ENCODE data around the gene HEXD. TPM values are rescaled to one million over a fixed set of nuclear protein-coding genes. Genes with fewer than 3 reads are reported as not detected.
"Not testable (repeated sequence)": the region's sequence is repeated elsewhere in the genome, so short reads cannot be mapped to it uniquely, and the experiment has no call there.

The HEXD gene
- polyA plus RNA-seq, 4 donors: 40.8 to 254 (median 128) TPM

GRCh38 chr17:82406131-82406671 lies 11.9 kb upstream of the HEXD start:
- Histone ChIP-seq H3K4me1 (ENCODE audit: control insufficient read depth in 3 of 3, insufficient read depth in 2 of 3, low read depth in 1 of 3, low read length in 2 of 3) (no peaks in the 10 kb centered on the region), H3K4me3 (ENCODE audit: low read depth in 1 of 3, low read length in 3 of 3) (no peak overlapping the region), H3K36me3 (ENCODE audit: control insufficient read depth in 3 of 3, insufficient read depth in 2 of 3, low read depth in 1 of 3, low read length in 3 of 3) (peaks cover 0 to 70% (median 15%) of the 10 kb centered on the region in 3 donors), H3K27ac (ENCODE audit: low read depth in 1 of 3, low read length in 2 of 3) (no peak overlapping the region), H3K9me3 (ENCODE audit: control insufficient read depth in 2 of 2, insufficient read depth in 1 of 2, low read depth in 1 of 2, low read length in 1 of 2) (no peaks in the 10 kb centered on the region), H3K27me3 (ENCODE audit: control insufficient read depth in 3 of 3, insufficient read depth in 3 of 3, low read length in 3 of 3) (no peaks in the 10 kb centered on the region)
- WGBS, 3 donors: 94 to 97% (median 95%) methylated on average over 14 of the region's 14 CpGs
- no peak for DNase-seq
- no peak for FAIRE-seq

GRCh38 chr17:82407255-82407654 lies 10.9 kb upstream of the HEXD start:
- Histone ChIP-seq H3K4me1 (ENCODE audit: control insufficient read depth in 3 of 3, insufficient read depth in 2 of 3, low read depth in 1 of 3, low read length in 2 of 3) (no peaks in the 10 kb centered on the region), H3K36me3 (ENCODE audit: control insufficient read depth in 3 of 3, insufficient read depth in 2 of 3, low read depth in 1 of 3, low read length in 3 of 3) (peaks cover 0 to 69% (median 17%) of the 10 kb centered on the region in 3 donors), H3K9me3 (ENCODE audit: control insufficient read depth in 2 of 2, insufficient read depth in 1 of 2, low read depth in 1 of 2, low read length in 1 of 2) (no peaks in the 10 kb centered on the region), H3K27ac (ENCODE audit: low read depth in 1 of 3, low read length in 2 of 3) (no peak overlapping the region), H3K27me3 (ENCODE audit: control insufficient read depth in 3 of 3, insufficient read depth in 3 of 3, low read length in 3 of 3) (no peaks in the 10 kb centered on the region), H3K4me3 (ENCODE audit: low read depth in 1 of 3, low read length in 3 of 3) (no peak overlapping the region)
- 80 to 95% (median 91%) methylated on average over 13 of the region's 13 CpGs for WGBS, 3 donors
- DNase-seq (no peak), FAIRE-seq (no peak)

GRCh38 chr17:82408288-82408937 lies 9.7 kb upstream of the HEXD start:
- Histone ChIP-seq H3K27me3 (ENCODE audit: control insufficient read depth in 3 of 3, insufficient read depth in 3 of 3, low read length in 3 of 3) (no peaks in the 10 kb centered on the region), H3K27ac (ENCODE audit: low read depth in 1 of 3, low read length in 2 of 3) (no peak overlapping the region), H3K4me1 (ENCODE audit: control insufficient read depth in 3 of 3, insufficient read depth in 2 of 3, low read depth in 1 of 3, low read length in 2 of 3) (no peaks in the 10 kb centered on the region), H3K4me3 (ENCODE audit: low read depth in 1 of 3, low read length in 3 of 3) (no peak overlapping the region), H3K9me3 (ENCODE audit: control insufficient read depth in 2 of 2, insufficient read depth in 1 of 2, low read depth in 1 of 2, low read length in 1 of 2) (no peaks in the 10 kb centered on the region), H3K36me3 (ENCODE audit: control insufficient read depth in 3 of 3, insufficient read depth in 2 of 3, low read depth in 1 of 3, low read length in 3 of 3) (peaks cover 0 to 70% (median 14%) of the 10 kb centered on the region in 3 donors)
- WGBS, 3 donors: 89 to 90% (median 90%) methylated on average over 15 of the region's 15 CpGs
- FAIRE-seq (no peak), DNase-seq (no peak)

- peaks cover 0 to 70% (median 14%) of the 10 kb centered on the region in 3 donors for H3K36me3 ChIP-seq (ENCODE audit: control insufficient read depth in 3 of 3, insufficient read depth in 2 of 3, low read depth in 1 of 3, low read length in 3 of 3)
These were observed 9.2 kb upstream of the HEXD start for GRCh38 chr17:82408938-82409318.

GRCh38 chr17:82410014-82410716 lies 8.0 kb upstream of the HEXD start:
- no peak for FAIRE-seq
- Histone ChIP-seq H3K4me1 (ENCODE audit: control insufficient read depth in 3 of 3, insufficient read depth in 2 of 3, low read depth in 1 of 3, low read length in 2 of 3) (peaks cover 0 to 3% (median 0%) of the 10 kb centered on the region in 3 donors), H3K36me3 (ENCODE audit: control insufficient read depth in 3 of 3, insufficient read depth in 2 of 3, low read depth in 1 of 3, low read length in 3 of 3) (peaks cover 0 to 67% (median 8%) of the 10 kb centered on the region in 3 donors), H3K4me3 (ENCODE audit: low read depth in 1 of 3, low read length in 3 of 3) (no peak overlapping the region), H3K27me3 (ENCODE audit: control insufficient read depth in 3 of 3, insufficient read depth in 3 of 3, low read length in 3 of 3) (no peaks in the 10 kb centered on the region), H3K27ac (ENCODE audit: low read depth in 1 of 3, low read length in 2 of 3) (no peak overlapping the region), H3K9me3 (ENCODE audit: control insufficient read depth in 2 of 2, insufficient read depth in 1 of 2, low read depth in 1 of 2, low read length in 1 of 2) (no peaks in the 10 kb centered on the region)
- 86 to 94% (median 92%) methylated on average over 14 of the region's 14 CpGs for WGBS, 3 donors
- DNase-seq: no peak

More at GRCh38 chr17:82408938-82409318, 9.2 kb upstream of the HEXD start:
- H3K27me3 ChIP-seq (ENCODE audit: control insufficient read depth in 3 of 3, insufficient read depth in 3 of 3, low read length in 3 of 3): no peaks in the 10 kb centered on the region
- no peak overlapping the region for H3K4me3 ChIP-seq (ENCODE audit: low read depth in 1 of 3, low read length in 3 of 3)
- DNase-seq (no peak), FAIRE-seq (no peak)
- whole genome bisulfite sequencing, 3 donors: 95 to 98% (median 97%) methylated on average over 21 of the region's 21 CpGs
- H3K9me3 ChIP-seq (ENCODE audit: control insufficient read depth in 2 of 2, insufficient read depth in 1 of 2, low read depth in 1 of 2, low read length in 1 of 2): no peaks in the 10 kb centered on the region
- H3K4me1 ChIP-seq (ENCODE audit: control insufficient read depth in 3 of 3, insufficient read depth in 2 of 3, low read depth in 1 of 3, low read length in 2 of 3): no peaks in the 10 kb centered on the region
- no peak overlapping the region for H3K27ac ChIP-seq (ENCODE audit: low read depth in 1 of 3, low read length in 2 of 3)

- DNase-seq (no peak), FAIRE-seq (no peak)
- Histone ChIP-seq H3K27ac (ENCODE audit: low read depth in 1 of 3, low read length in 2 of 3) (no peak overlapping the region), H3K27me3 (ENCODE audit: control insufficient read depth in 3 of 3, insufficient read depth in 3 of 3, low read length in 3 of 3) (no peaks in the 10 kb centered on the region), H3K4me3 (ENCODE audit: low read depth in 1 of 3, low read length in 3 of 3) (no peak overlapping the region), H3K4me1 (ENCODE audit: control insufficient read depth in 3 of 3, insufficient read depth in 2 of 3, low read depth in 1 of 3, low read length in 2 of 3) (peaks cover 0 to 3% (median 0%) of the 10 kb centered on the region in 3 donors), H3K9me3 (ENCODE audit: control insufficient read depth in 2 of 2, insufficient read depth in 1 of 2, low read depth in 1 of 2, low read length in 1 of 2) (no peaks in the 10 kb centered on the region), H3K36me3 (ENCODE audit: control insufficient read depth in 3 of 3, insufficient read depth in 2 of 3, low read depth in 1 of 3, low read length in 3 of 3) (peaks cover 0 to 60% (median 7%) of the 10 kb centered on the region in 3 donors)
- 95 to 97% (median 95%) methylated on average over 24 of the region's 24 CpGs for WGBS, 3 donors
These were observed 6.6 kb upstream of the HEXD start for GRCh38 chr17:82411396-82412053.

- not testable (repeated sequence) for H3K27ac ChIP-seq (ENCODE audit: low read depth in 1 of 3, low read length in 2 of 3); FAIRE-seq
- WGBS, 3 donors: 91 to 92% (median 92%) methylated on average over 14 to 16 of the region's 16 CpGs
These were observed 6.1 kb upstream of the HEXD start for GRCh38 chr17:82412081-82412480.

More at GRCh38 chr17:82412081-82412480, 6.1 kb upstream of the HEXD start:
- not testable (repeated sequence) for DNase-seq; H3K4me3 ChIP-seq (ENCODE audit: low read depth in 1 of 3, low read length in 3 of 3); H3K27me3 ChIP-seq (ENCODE audit: control insufficient read depth in 3 of 3, insufficient read depth in 3 of 3, low read length in 3 of 3); H3K4me1 ChIP-seq (ENCODE audit: control insufficient read depth in 3 of 3, insufficient read depth in 2 of 3, low read depth in 1 of 3, low read length in 2 of 3); H3K9me3 ChIP-seq (ENCODE audit: control insufficient read depth in 2 of 2, insufficient read depth in 1 of 2, low read depth in 1 of 2, low read length in 1 of 2)
- peaks cover 0 to 60% (median 7%) of the 10 kb centered on the region in 3 donors for H3K36me3 ChIP-seq (ENCODE audit: control insufficient read depth in 3 of 3, insufficient read depth in 2 of 3, low read depth in 1 of 3, low read length in 3 of 3)

All from small intestine (tissue), 7 donors.